NT2/D1 (cell line): ENCODE results near the gene KCNQ1.

ENCODE experiments used
- DNase-seq: peaks from one replicate; pipeline ENCODE4 v3.0.0-alpha.2; 2011; ENCODE audit warnings: low read depth, low spot score
- H3K27me3 ChIP-seq: 2 replicates; pipeline ENCODE4 v1.6.0; 2011; ENCODE audit warnings: mild to moderate bottlenecking; ENCODE audit not compliant: insufficient read length, insufficient read depth
- H3K36me3 ChIP-seq: 2 replicates; pipeline ENCODE4 v1.6.1; 2011; ENCODE audit warnings: mild to moderate bottlenecking, low read length, mixed read lengths; ENCODE audit not compliant: insufficient read depth, insufficient read length
- H3K4me1 ChIP-seq: 2 replicates; pipeline ENCODE4 v1.5.1; 2011; ENCODE audit not compliant: insufficient read depth, insufficient read length
- H3K4me3 ChIP-seq: 2 replicates; pipeline ENCODE4 v1.5.1; 2011; ENCODE audit warnings: low read depth; ENCODE audit not compliant: insufficient read length
- H3K9ac ChIP-seq: 2 replicates; pipeline ENCODE4 v1.6.0; 2011; ENCODE audit warnings: low read depth; ENCODE audit not compliant: insufficient read length
- H3K9me3 ChIP-seq: 2 replicates; pipeline ENCODE4 v1.5.1; 2011; ENCODE audit warnings: mild to moderate bottlenecking, low read length; ENCODE audit not compliant: insufficient read depth
- SUZ12 ChIP-seq: IDR thresholded peaks from 2 replicates; pipeline ENCODE4 v1.6.1; 2011; ENCODE audit not compliant: insufficient read length, insufficient read depth; ENCODE audit errors: extremely low read depth
- YY1 ChIP-seq: IDR thresholded peaks from 2 replicates; pipeline ENCODE4 v1.6.1; 2011; ENCODE audit not compliant: insufficient read length, insufficient read depth
- ZNF274 ChIP-seq: IDR thresholded peaks from 2 replicates; pipeline ENCODE4 v1.6.1; 2011; ENCODE audit warnings: mild to moderate bottlenecking, low read depth, low read length

KCNQ1 gene

DNA sequence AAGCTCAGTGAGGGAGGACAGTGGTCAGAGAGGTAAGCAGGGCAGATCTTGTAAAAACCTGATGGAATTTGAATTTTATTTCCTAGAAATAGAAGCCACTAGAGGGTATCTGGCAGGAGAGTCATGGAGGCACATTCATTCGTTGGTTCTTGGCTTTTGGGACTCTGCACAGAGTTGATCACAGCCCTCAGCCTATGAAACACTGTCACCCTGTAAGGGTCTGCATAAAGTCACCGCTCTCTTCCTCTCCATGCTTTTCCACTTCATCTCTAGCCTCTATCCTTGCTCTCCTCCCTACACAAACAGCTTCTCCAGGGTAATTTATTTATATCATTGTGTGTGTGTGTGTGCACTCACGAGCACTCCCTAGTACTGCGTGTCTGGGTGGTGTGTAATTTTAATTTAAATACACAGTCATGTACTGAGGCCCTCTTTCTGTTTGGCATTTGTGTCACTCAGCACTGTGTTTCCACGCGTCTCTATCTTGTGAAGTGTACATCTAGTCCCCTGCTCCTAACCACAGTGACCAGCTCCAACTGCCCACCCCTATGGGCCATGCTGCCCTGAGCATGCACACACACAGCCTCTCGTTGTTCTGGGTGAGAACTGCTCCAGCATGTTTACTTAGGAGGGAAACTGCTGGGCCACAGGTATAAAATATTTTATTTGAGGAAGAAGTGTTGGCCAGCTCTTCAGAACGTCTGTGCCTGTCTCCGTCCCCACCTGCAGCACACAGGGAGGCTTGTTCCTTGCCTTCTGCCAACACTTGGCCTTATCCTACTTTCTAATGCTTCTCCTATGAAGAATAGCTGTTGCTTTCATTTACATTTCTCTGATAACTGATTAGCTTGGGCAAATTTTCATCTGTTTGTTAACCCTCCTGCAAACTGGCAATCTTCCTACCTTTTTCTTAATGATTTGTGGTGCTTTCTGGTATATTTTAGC is 250.5 kb downstream of the KCNQ1 start:
- H3K4me1 ChIP-seq: peaks cover 46% of the 10 kb centered on the region
- no peak overlapping the region for H3K4me3 ChIP-seq
- H3K36me3 ChIP-seq: peaks cover 8% of the 10 kb centered on the region
- peaks cover 31% of the 10 kb centered on the region for H3K27me3 ChIP-seq
- no peak for TF ChIP-seq SUZ12
- TF ChIP-seq YY1: no peak
- TF ChIP-seq ZNF274: no peak
- DNase-seq: no peak
- peak overlapping the region; percentile 58 for H3K9ac ChIP-seq
- H3K9me3 ChIP-seq: peaks cover 16% of the 10 kb centered on the region; the same call in 1 of the 2 replicates

DNA sequence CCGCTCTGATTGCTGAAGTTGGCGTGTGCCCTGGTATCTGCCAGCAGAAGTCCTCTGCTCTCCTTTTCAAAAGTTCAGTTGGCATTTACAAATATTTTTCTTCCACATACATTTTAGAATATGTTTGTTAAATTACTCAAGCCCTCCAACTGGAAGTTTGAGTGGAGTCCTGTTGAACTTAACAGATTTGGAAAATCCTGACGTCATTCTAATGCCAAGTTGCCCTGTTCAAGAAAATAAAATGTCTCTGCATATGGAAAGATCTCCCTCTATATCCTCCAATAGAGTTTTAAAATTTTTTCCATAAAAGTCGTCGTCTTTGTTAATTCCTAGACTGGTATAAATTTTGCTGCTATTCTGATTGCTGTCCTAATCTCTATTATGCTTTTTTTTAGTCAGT is 251.6 kb downstream of the KCNQ1 start:
- TF ChIP-seq ZNF274 (no peak), YY1 (no peak), SUZ12 (no peak)
- DNase-seq: no peak
- peaks cover 16% of the 10 kb centered on the region; the same call in 1 of the 2 replicates for H3K9me3 ChIP-seq
- H3K9ac ChIP-seq: no peak overlapping the region
- H3K36me3 ChIP-seq: peaks cover 3% of the 10 kb centered on the region
- H3K4me3 ChIP-seq: no peak overlapping the region
- H3K27me3 ChIP-seq: peaks cover 34% of the 10 kb centered on the region
- peaks cover 38% of the 10 kb centered on the region for H3K4me1 ChIP-seq

DNA sequence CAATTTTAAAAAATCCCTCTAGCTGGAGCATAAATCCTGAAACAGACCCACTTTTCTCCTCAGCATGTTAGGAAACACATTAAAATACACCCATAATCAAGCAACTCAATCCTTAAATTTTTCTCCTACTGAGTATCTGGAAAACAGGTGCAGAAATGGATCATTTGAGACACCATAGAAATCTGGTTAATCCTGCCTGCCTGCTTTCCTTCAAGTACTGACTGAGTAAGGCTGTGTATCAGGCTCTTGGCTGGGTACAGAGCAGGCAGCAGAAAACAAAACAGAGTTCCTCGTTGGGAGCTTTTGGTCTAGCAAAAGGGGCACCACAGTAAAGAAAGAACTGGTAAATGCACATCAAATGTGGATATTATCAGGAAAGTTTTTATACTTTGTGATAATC is 253.1 kb downstream of the KCNQ1 start:
- Histone ChIP-seq H3K27me3 (peaks cover 47% of the 10 kb centered on the region), H3K36me3 (peaks cover 3% of the 10 kb centered on the region), H3K9me3 (peaks cover 16% of the 10 kb centered on the region; the same call in 1 of the 2 replicates), H3K9ac (no peak overlapping the region), H3K4me3 (peak overlapping the region; percentile 67), H3K4me1 (peaks cover 29% of the 10 kb centered on the region)
- DNase-seq: no peak
- TF ChIP-seq YY1 (no peak), ZNF274 (no peak), SUZ12 (no peak)

DNA sequence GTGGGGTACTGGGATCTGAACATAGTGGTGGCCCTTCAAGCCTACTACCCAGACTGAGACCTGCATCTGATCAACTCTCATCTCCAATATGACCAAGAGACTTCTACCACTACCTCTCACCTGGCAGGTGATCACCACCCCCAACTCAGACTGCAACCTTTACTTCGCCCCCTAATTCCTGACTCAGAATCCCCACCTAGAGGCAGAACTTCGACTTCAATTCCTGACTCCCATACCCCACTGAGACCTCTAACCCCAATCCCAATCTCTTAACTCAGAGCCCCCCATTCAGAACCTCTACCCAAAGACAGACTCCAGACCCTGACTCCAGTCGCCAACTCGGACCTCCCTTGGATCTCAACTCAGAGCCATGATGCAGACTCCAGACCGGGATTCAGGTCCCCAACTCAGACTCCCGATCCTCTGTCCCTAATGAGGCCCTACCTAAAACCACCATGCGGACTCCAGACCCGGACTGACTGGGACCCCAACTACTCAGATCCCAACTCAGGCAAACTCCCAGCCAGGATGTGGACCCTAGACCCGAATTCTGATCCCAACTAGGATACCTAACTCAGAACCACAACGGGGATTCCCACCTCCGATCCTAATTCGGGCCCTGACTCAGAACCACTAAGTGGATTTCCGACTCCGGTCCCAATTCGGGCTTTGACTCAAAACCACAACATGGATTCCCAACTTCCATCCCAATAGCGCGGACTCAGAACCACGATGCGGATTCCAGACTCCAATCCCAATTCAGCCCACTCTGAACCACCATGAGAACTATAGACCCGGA is 253.8 kb downstream of the KCNQ1 start:
- H3K36me3 ChIP-seq: peaks cover 3% of the 10 kb centered on the region
- H3K9ac ChIP-seq: peak overlapping the region; percentile 79
- peaks cover 16% of the 10 kb centered on the region; the same call in 1 of the 2 replicates for H3K9me3 ChIP-seq
- peaks cover 51% of the 10 kb centered on the region for H3K27me3 ChIP-seq
- DNase-seq: no peak
- peak overlapping the region; percentile 67 for H3K4me3 ChIP-seq
- H3K4me1 ChIP-seq: peaks cover 32% of the 10 kb centered on the region
- TF ChIP-seq ZNF274 (no peak), YY1 (no peak), SUZ12 (no peak)

GRCh38 chr11:2699185-2699530 is 254.3 kb downstream of the KCNQ1 start:
- H3K9ac ChIP-seq: peak overlapping the region; percentile 79
- H3K27me3 ChIP-seq: peaks cover 55% of the 10 kb centered on the region
- DNase-seq: no peak
- H3K4me1 ChIP-seq: peaks cover 32% of the 10 kb centered on the region
- peaks cover 16% of the 10 kb centered on the region; the same call in 1 of the 2 replicates for H3K9me3 ChIP-seq
- H3K36me3 ChIP-seq: peaks cover 3% of the 10 kb centered on the region
- no peak for TF ChIP-seq YY1
- no peak for TF ChIP-seq SUZ12
- TF ChIP-seq ZNF274: no peak
- peak overlapping the region; percentile 67 for H3K4me3 ChIP-seq

GRCh38 chr11:2699531-2700414 is 255.0 kb downstream of the KCNQ1 start, which contains the start of gene KCNQ1OT1:
Gene KCNQ1OT1 (minus strand): TSS chr11:2699994.
- peak within 1 kb of the TSS; percentile 67 for H3K4me3 ChIP-seq
- peaks cover 16% of the 10 kb centered on the region; the same call in 1 of the 2 replicates for H3K9me3 ChIP-seq
- peaks cover 3% of the 10 kb centered on the region for H3K36me3 ChIP-seq
- peak; percentile 63 for DNase-seq
- H3K4me1 ChIP-seq: peaks cover 32% of the 10 kb centered on the region
- TF ChIP-seq SUZ12: no peak
- TF ChIP-seq YY1: no peak
- TF ChIP-seq ZNF274: no peak
- peaks cover 61% of the 10 kb centered on the region for H3K27me3 ChIP-seq
- peak within 1 kb of the TSS; percentile 79 for H3K9ac ChIP-seq
